Adipose tissue (tissue), 3 donors: ENCODE results near the gene VPS9D1. TPM values are rescaled to one million over a fixed set of nuclear protein-coding genes. Genes with fewer than 3 reads are reported as not detected.

Experiments
- polyA plus RNA-seq, 3 donors: library from polyadenylated mRNA; stranded (reverse); fragments of 200-250 nt; gene quantifications; one replicate each; pipeline ENCODE4 v1.2.3, GENCODE V29; 2013
- donor health status: healthy with polysubstance abuse.
- donor health status: Bipolar disorder and iron deficiency.
- donor health status: healthy.

The VPS9D1 gene
- polyA plus RNA-seq, 3 donors: 5.9 to 19.8 (median 17.3) TPM

Other genes with a start within 250 kb of the VPS9D1 start
- gene ANKRD11, start 230.3 kb downstream of the VPS9D1 start, polyA plus RNA-seq: 10 to 100 TPM; 24.9 to 53.9 (median 48.4) TPM
- 10 to 100 TPM; 38.4 to 62.0 (median 61.1) TPM for gene SPG7, start 212.5 kb downstream of the VPS9D1 start, polyA plus RNA-seq
- 1,000 to 10,000 TPM; 5,860 to 8,120 (median 6,597) TPM for gene RPL13, start 160.2 kb downstream of the VPS9D1 start, polyA plus RNA-seq
- gene CPNE7, start 145.1 kb downstream of the VPS9D1 start, polyA plus RNA-seq: under 1 TPM in 2 of 3 donors, not detected in 1; 0.28 to 0.65 TPM
- 100 to 1,000 TPM in 1 of 3 donors, under 1 TPM in 2; 0.16 to 133 (median 0.34) TPM for gene DPEP1, start 107.3 kb downstream of the VPS9D1 start, polyA plus RNA-seq
- gene CHMP1A, start 63.2 kb downstream of the VPS9D1 start, polyA plus RNA-seq: 10 to 100 TPM; 34.9 to 59.4 (median 54.2) TPM
- 1 to 10 TPM; 2.7 to 3.1 (median 2.8) TPM for gene SPATA33, start 63.1 kb downstream of the VPS9D1 start, polyA plus RNA-seq
- 10 to 100 TPM; 58.4 to 66.1 (median 59.4) TPM for gene CDK10, start 34.2 kb downstream of the VPS9D1 start, polyA plus RNA-seq
- 10 to 100 TPM in 2 of 3 donors, 1 to 10 TPM in 1; 7.3 to 22.6 (median 11.6) TPM for gene SPATA2L, start 19.2 kb downstream of the VPS9D1 start, polyA plus RNA-seq
- 10 to 100 TPM; 10.7 to 22.5 (median 20.1) TPM for gene ZNF276, start 639 bp upstream of the VPS9D1 start, polyA plus RNA-seq
- gene FANCA, start 95.7 kb upstream of the VPS9D1 start, polyA plus RNA-seq: 1 to 10 TPM; 1.3 to 2.8 (median 2.0) TPM
- gene SPIRE2, start 107.6 kb upstream of the VPS9D1 start, polyA plus RNA-seq: 1 to 10 TPM; 1.5 to 3.4 (median 2.2) TPM
- 100 to 1,000 TPM in 1 of 3 donors, 10 to 100 TPM in 2; 88.9 to 122 (median 99.0) TPM for gene TCF25, start 152.7 kb upstream of the VPS9D1 start, polyA plus RNA-seq
- 1 to 10 TPM; 2.3 to 2.7 (median 2.5) TPM for gene MC1R, start 198.0 kb upstream of the VPS9D1 start, polyA plus RNA-seq
- gene TUBB3, start 202.4 kb upstream of the VPS9D1 start, polyA plus RNA-seq: 1 to 10 TPM; 2.6 to 7.6 (median 5.1) TPM
- 10 to 100 TPM; 36.6 to 60.7 (median 49.0) TPM for gene DEF8, start 227.9 kb upstream of the VPS9D1 start, polyA plus RNA-seq